NB4 (cell line): ENCODE data around the gene DST.

Source experiments
- DNase-seq: peaks from one replicate; pipeline ENCODE4 v3.0.0; 2010; ENCODE audit warnings: low read depth
- H3K4me3 ChIP-seq: one replicate; pipeline ENCODE4 v1.5.1; 2011; ENCODE audit warnings: mild to moderate bottlenecking, low read depth, low read length, moderate library complexity
- MYC ChIP-seq: IDR thresholded peaks from 2 replicates; pipeline ENCODE4 v1.6.1; 2011; ENCODE audit warnings: low read depth, low read length
- POLR2A ChIP-seq: IDR thresholded peaks from 2 replicates; pipeline ENCODE4 v1.6.1; 2011; ENCODE audit warnings: mild to moderate bottlenecking; ENCODE audit not compliant: insufficient read length; ENCODE audit errors: extremely low read depth
- TF ChIP-seq, protein P1 (sequence below): IDR thresholded peaks from one replicate; pipeline ENCODE4 v1.5.1; 2012; ENCODE audit warnings: low read depth, low read length
- TF ChIP-seq, protein P2 (sequence below): IDR thresholded peaks from 2 replicates; pipeline ENCODE4 v1.6.1; 2011; ENCODE audit warnings: low read depth, low read length

Gene DST

DNA sequence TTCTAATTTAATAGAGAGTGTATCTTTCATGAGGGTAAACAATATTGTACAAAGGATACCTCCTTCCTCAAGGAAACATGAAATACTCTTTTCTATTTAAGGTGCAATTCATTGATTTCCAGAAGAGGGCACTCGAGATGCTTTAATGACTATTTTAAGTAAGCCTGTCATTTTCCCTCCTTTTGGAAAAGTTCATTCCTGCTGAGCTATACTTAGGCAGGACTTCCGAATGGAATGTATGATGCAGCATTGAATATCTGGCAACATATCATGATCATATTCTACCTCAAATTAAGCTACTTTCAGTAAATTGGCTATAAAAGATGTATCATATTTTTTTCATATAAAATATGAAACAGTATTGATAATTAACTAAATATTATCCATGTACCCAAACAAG is 5.0 kb downstream of the DST start:
- H3K4me3 ChIP-seq: no peak overlapping the region
- peak; percentile 47 for DNase-seq
- TF ChIP-seq MYC: no peak
- TF ChIP-seq, protein P1, sequence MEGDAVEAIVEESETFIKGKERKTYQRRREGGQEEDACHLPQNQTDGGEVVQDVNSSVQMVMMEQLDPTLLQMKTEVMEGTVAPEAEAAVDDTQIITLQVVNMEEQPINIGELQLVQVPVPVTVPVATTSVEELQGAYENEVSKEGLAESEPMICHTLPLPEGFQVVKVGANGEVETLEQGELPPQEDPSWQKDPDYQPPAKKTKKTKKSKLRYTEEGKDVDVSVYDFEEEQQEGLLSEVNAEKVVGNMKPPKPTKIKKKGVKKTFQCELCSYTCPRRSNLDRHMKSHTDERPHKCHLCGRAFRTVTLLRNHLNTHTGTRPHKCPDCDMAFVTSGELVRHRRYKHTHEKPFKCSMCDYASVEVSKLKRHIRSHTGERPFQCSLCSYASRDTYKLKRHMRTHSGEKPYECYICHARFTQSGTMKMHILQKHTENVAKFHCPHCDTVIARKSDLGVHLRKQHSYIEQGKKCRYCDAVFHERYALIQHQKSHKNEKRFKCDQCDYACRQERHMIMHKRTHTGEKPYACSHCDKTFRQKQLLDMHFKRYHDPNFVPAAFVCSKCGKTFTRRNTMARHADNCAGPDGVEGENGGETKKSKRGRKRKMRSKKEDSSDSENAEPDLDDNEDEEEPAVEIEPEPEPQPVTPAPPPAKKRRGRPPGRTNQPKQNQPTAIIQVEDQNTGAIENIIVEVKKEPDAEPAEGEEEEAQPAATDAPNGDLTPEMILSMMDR: peak; percentile 4

DNA sequence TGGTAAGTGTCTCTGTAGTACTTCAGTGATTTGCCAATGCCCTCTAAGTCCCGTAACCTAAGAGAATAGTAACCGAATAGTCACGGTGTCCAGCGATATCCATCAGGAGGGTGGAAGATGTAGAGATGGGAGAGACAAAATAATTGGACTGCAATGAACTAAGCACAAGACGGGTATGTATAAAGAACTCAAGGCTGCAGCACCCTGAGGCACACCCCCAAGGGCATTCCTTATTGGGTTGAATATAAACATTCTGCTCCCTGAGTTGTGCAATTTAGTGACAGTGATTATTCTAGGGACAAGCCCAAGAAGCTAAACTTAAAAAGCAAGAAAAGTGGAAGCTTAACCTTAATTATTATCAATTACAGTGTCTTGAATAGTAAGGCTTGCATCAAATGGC is 14.6 kb downstream of the DST start:
- TF ChIP-seq, protein P2, sequence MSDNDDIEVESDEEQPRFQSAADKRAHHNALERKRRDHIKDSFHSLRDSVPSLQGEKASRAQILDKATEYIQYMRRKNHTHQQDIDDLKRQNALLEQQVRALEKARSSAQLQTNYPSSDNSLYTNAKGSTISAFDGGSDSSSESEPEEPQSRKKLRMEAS: no peak
- TF ChIP-seq POLR2A (no peak), MYC (no peak)
- TF ChIP-seq, protein P1: no peak
- no peak for DNase-seq
- H3K4me3 ChIP-seq: no peak overlapping the region

DNA sequence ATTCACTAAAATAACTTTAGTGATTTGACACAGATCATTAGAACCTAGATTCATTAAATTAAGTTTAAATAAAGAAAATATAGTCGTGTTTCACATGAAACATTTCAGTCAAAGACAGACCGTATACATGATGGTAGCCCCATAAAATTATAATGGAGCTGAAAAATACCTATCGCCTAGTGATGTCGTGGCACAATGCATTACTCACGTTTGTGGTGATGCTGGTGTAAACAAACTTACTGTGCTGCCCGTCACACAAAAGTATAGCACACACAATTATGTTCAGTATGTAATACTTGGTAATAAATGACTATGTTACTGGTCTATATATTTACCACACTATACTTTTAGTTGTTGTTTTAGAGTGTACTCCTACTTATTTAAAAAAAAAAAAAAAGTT is 17.3 kb downstream of the DST start:
- no peak for TF ChIP-seq MYC
- no peak for TF ChIP-seq POLR2A
- TF ChIP-seq, protein P1: no peak
- TF ChIP-seq, protein P2: no peak
- no peak overlapping the region for H3K4me3 ChIP-seq

DNA sequence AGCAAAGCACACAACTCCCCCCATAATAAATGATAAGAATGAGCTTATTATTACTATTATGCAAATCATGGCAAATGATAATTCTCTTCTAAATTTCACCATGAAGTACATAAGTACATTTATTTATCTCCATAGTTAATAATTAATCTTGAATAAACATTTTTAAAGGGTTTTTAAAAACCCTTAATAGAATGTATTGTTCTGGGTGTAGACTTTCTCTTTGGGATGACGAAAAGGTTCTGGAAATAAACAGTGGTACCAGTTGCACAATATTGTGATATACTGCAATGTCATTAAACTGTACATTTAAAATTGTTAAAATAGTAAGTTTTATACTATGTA is 18.0 kb downstream of the DST start:
- no peak for DNase-seq
- TF ChIP-seq, protein P2: no peak
- TF ChIP-seq MYC (no peak), POLR2A (no peak)
- TF ChIP-seq, protein P1: no peak
- H3K4me3 ChIP-seq: no peak overlapping the region

More for the DNA sequence above, 17.3 kb downstream of the DST start:
- DNase-seq: no peak

DNA sequence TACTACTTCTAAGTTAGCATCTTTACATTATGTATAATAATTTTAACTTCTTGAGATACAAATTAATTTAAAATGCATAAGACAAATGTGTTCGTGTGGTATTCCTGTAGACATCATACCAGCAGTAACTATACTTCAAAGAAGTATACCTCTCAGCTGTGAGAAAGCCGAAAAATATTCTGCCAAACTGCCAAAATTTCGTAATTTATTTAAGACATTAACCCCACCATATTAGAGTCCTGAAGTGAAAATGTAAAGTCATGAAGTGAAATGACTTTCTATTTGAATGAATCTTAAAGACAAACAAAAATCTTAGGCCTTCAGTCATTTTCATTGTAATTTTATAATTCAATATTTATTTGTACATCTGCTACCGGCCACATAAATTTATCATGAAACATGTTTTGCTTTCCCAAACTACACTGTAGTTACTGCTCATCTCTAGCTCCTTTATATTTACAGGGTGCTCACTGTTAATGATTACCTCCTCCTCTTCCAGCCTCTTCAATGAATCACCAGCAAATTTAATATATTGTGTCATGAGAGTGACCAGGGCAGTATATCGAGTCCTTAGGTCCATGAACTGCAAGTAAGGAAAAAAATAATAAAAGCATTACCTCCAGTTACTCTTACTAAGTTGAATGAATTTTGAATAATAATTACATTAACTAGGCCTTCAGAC is 18.5 kb downstream of the DST start:
- no peak for DNase-seq
- no peak for TF ChIP-seq POLR2A
- TF ChIP-seq, protein P1: no peak
- TF ChIP-seq, protein P2: no peak
- TF ChIP-seq MYC: no peak
- no peak overlapping the region for H3K4me3 ChIP-seq

DNA sequence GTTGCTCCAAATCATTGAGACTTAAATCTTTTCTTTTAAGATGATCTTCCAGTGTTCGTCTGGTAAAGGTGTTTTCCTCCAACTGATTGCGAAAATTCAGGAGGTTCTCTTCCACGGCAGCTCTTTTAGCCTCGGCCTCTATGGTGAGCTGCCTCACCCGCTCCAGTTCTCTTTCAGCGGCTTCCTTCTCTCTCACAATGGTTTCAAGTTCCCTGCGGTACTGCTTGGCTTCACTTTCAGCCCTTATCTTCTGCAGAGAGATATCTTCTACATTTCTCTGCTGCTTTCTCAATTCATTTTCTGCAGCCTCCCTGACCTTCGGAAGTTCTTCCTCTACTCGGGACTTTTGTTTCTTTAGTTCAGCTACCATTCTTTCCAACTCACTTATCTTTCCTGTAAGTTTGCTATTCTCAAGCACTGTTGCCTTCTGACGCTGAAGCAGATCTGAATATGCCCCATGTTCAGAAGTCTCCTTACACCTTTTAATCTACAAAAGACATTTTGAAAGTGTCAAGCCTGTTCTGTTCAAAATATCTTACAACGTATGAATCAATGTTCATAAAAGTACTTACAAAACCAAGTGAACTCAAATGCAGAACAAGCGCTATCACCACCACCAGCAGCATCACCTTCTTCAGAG is 22.3 kb downstream of the DST start:
- TF ChIP-seq, protein P2: no peak
- TF ChIP-seq, protein P1: no peak
- no peak for TF ChIP-seq POLR2A
- no peak for TF ChIP-seq MYC
- DNase-seq: no peak
- H3K4me3 ChIP-seq: no peak overlapping the region
